ENCODE measurements around the gene TSNAX. TPM values are rescaled to one million over a fixed set of nuclear protein-coding genes. Genes with fewer than 3 reads are reported as not detected.

The TSNAX gene
- polyA plus RNA-seq, 4 donors = 16.2 to 36.7 (median 18.2) TPM

DNA sequence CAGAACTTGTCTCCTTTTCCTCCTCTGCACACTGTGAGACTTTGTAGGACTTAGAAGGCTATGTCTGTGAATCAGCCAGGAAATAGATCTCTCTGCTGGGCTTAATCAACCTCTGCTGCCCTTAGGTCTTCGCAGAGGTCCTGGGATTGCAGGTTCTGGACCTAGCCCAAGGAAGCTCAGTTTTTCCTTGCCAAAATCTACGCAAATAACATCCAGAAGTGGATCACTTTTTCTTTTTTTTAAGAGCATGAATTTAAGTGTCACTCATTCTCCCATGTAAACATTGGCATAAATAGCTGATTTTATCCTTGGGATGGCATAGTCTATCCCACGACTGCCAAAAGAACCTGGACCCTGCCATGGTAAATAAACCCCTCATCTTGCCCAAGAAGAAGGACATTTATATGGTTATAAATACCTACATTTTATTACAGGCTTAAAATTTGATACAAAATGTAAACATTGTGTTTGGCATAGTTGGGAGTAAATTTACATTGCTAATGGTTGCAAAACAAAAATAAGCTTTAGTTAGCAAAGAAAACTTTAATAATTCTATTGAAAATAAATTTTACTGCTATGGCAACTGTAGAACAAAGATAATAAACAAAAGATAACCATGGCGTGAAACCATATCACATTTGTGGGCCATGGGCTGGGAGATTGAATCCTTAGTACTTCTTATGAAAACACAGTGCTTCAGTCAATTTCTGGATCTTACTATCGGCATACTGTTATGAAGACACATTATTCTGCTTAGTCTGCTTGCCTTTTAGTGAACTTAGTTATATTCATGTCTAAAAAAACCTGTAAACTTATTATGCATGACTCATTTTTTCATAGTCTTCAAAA lies 73.6 kb downstream of the TSNAX start:
- H3K4me3 ChIP-seq (ENCODE audit: low read depth in 1 of 3, low read length in 3 of 3) = no peak overlapping the region
- DNase-seq (no peak), FAIRE-seq (no peak)
- H3K4me1 ChIP-seq (ENCODE audit: control insufficient read depth in 3 of 3, insufficient read depth in 2 of 3, low read depth in 1 of 3, low read length in 2 of 3) = no peaks in the 10 kb centered on the region
- 41 to 49% (median 45%) methylated on average over 5 of the region's 5 CpGs for WGBS, 3 donors
- H3K27me3 ChIP-seq (ENCODE audit: control insufficient read depth in 3 of 3, insufficient read depth in 3 of 3, low read length in 3 of 3) = no peaks in the 10 kb centered on the region
- H3K36me3 ChIP-seq (ENCODE audit: control insufficient read depth in 3 of 3, insufficient read depth in 2 of 3, low read depth in 1 of 3, low read length in 3 of 3) = no peaks in the 10 kb centered on the region
- no peaks in the 10 kb centered on the region for H3K9me3 ChIP-seq (ENCODE audit: control insufficient read depth in 2 of 2, insufficient read depth in 1 of 2, low read depth in 1 of 2, low read length in 1 of 2)
- H3K27ac ChIP-seq (ENCODE audit: low read depth in 1 of 3, low read length in 2 of 3) = no peak overlapping the region

DNA sequence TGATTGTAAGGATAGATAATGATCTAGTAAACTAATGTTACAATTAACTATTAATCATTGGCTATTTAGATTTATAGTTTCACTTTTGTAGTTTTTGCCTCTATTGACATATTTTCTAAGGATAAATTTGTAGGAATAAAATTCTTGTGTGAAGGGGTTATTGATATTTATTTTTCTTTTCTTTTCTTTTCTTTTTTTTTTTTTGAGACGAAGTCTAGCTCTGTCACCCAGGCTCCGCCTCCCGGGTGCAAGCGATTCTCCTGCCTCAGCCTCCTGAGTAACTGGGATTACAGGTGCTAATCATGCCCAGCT lies 74.2 kb downstream of the TSNAX start:
- no peak overlapping the region for H3K27ac ChIP-seq (ENCODE audit: low read depth in 1 of 3, low read length in 2 of 3)
- H3K4me1 ChIP-seq (ENCODE audit: control insufficient read depth in 3 of 3, insufficient read depth in 2 of 3, low read depth in 1 of 3, low read length in 2 of 3) = no peaks in the 10 kb centered on the region
- DNase-seq = no peak
- H3K36me3 ChIP-seq (ENCODE audit: control insufficient read depth in 3 of 3, insufficient read depth in 2 of 3, low read depth in 1 of 3, low read length in 3 of 3) = no peaks in the 10 kb centered on the region
- no peaks in the 10 kb centered on the region for H3K27me3 ChIP-seq (ENCODE audit: control insufficient read depth in 3 of 3, insufficient read depth in 3 of 3, low read length in 3 of 3)
- no peak for FAIRE-seq
- WGBS, 3 donors = 66 to 80% (median 77%) methylated on average over 4 of the region's 4 CpGs
- peak overlapping the region in 1 of 3 donors; percentile 2 for H3K4me3 ChIP-seq (ENCODE audit: low read depth in 1 of 3, low read length in 3 of 3)
- no peaks in the 10 kb centered on the region for H3K9me3 ChIP-seq (ENCODE audit: control insufficient read depth in 2 of 2, insufficient read depth in 1 of 2, low read depth in 1 of 2, low read length in 1 of 2)

DNA sequence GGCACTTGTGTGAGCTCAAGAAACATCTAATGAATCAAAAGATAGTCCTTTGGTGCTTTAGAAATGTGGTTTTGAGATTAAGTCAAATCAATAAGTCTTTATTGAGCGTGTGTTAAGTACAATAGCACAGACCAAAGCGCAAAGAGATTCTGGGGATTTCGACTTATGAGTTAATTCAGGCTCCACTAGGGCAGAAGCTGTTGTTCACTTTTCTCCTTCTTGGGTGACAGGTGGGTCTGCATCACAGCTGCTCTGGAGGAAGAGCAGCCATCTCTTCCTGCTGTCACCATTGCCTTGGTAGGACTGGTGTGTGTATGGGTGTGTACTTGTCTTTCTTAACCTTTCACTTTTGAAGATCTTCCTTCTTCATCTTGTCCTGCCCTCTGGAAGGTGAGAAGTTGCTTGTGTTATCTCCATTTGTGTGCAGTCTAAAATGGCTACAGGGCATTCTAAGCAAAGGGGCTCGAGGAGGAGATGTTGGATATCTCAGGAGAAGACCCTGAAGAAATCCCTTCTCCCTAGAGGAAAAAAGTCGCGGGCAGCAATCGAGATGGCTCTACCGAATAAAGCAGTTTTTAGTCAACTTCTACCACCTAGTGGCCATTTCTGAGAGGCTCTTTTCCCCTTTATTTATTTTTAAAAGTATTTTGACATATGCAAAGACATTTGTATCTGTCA lies 75.3 kb downstream of the TSNAX start:
- Histone ChIP-seq H3K4me1 (ENCODE audit: control insufficient read depth in 3 of 3, insufficient read depth in 2 of 3, low read depth in 1 of 3, low read length in 2 of 3) (no peaks in the 10 kb centered on the region), H3K36me3 (ENCODE audit: control insufficient read depth in 3 of 3, insufficient read depth in 2 of 3, low read depth in 1 of 3, low read length in 3 of 3) (no peaks in the 10 kb centered on the region), H3K4me3 (ENCODE audit: low read depth in 1 of 3, low read length in 3 of 3) (peak overlapping the region; percentile 32 to 60 (median 36)), H3K27me3 (ENCODE audit: control insufficient read depth in 3 of 3, insufficient read depth in 3 of 3, low read length in 3 of 3) (no peaks in the 10 kb centered on the region), H3K27ac (ENCODE audit: low read depth in 1 of 3, low read length in 2 of 3) (peak overlapping the region in 2 of 3 donors; percentile 26 to 55), H3K9me3 (ENCODE audit: control insufficient read depth in 2 of 2, insufficient read depth in 1 of 2, low read depth in 1 of 2, low read length in 1 of 2) (no peaks in the 10 kb centered on the region)
- FAIRE-seq (no peak), DNase-seq (peak; percentile 71 to 73)
- 2 to 22% (median 6%) methylated on average over 8 of the region's 8 CpGs for WGBS, 3 donors

DNA sequence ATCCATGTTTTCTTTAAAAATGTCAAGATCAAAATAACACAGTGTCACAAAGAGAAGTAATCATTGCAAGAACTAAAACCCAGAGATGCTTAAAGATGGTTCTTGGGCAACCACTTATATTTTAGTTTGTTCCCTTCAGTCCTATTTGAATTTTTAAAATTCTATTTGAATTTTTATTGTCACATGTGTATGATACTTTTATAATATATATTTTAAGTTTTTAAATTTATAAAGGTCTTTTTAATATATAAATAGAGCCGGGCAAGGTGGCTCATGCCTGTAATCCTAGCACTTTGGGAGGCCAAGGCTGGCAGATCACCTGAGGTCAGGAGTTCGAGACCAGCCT lies 75.8 kb downstream of the TSNAX start:
- FAIRE-seq (no peak), DNase-seq (no peak)
- no peak overlapping the region for H3K4me3 ChIP-seq (ENCODE audit: low read depth in 1 of 3, low read length in 3 of 3)
- H3K9me3 ChIP-seq (ENCODE audit: control insufficient read depth in 2 of 2, insufficient read depth in 1 of 2, low read depth in 1 of 2, low read length in 1 of 2) = no peaks in the 10 kb centered on the region
- no peaks in the 10 kb centered on the region for H3K27me3 ChIP-seq (ENCODE audit: control insufficient read depth in 3 of 3, insufficient read depth in 3 of 3, low read length in 3 of 3)
- WGBS, 3 donors = 66 to 76% (median 67%) methylated on average over 2 of the region's 2 CpGs
- no peaks in the 10 kb centered on the region for H3K36me3 ChIP-seq (ENCODE audit: control insufficient read depth in 3 of 3, insufficient read depth in 2 of 3, low read depth in 1 of 3, low read length in 3 of 3)
- no peak overlapping the region for H3K27ac ChIP-seq (ENCODE audit: low read depth in 1 of 3, low read length in 2 of 3)
- no peaks in the 10 kb centered on the region for H3K4me1 ChIP-seq (ENCODE audit: control insufficient read depth in 3 of 3, insufficient read depth in 2 of 3, low read depth in 1 of 3, low read length in 2 of 3)

DNA sequence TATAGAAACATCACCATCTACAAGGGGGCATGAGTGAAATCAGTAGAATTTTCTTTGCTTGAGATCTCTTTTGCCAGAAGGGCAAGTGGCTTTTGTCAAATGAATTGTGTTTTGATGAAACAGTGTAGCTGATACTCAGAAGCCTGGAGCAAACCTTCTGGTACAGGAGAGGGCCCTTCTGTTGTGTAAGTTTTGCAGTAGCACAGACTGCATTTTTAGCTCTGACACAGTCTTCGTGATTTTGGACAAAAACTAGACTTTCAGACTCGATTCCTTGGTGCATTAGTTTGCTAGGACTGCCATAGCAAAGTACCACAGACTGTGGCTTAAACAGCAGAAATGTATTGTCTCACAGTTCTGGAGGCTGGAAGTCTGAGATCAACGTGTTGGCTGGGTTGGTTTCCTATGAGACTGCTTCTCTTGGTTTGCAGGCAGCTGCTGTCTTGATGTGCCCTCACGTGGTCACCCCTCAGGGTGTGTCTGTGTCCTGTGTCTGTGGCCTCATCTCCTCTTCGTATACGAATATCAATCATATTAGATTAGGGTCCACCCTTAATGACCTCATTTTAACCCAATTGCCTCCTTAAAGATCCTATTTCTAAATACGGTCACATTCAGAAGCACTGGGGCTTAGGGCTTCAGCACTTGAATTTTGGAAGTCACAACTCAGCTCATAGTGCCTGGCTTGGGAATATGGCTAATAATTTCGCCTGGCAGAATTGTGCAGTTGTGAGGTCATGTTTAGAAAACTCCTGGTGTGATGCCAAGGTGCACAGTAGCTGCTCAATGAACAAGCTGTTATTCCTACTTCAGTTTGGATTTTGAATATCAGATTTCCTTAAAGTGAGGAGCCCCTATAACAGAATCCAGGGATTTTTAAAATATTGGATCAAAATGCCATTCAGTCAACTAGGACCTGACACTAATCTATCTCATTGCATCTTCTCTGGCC lies 77.0 kb downstream of the TSNAX start:
- Histone ChIP-seq H3K4me3 (ENCODE audit: low read depth in 1 of 3, low read length in 3 of 3) (no peak overlapping the region), H3K36me3 (ENCODE audit: control insufficient read depth in 3 of 3, insufficient read depth in 2 of 3, low read depth in 1 of 3, low read length in 3 of 3) (no peaks in the 10 kb centered on the region), H3K27me3 (ENCODE audit: control insufficient read depth in 3 of 3, insufficient read depth in 3 of 3, low read length in 3 of 3) (no peaks in the 10 kb centered on the region), H3K27ac (ENCODE audit: low read depth in 1 of 3, low read length in 2 of 3) (no peak overlapping the region), H3K9me3 (ENCODE audit: control insufficient read depth in 2 of 2, insufficient read depth in 1 of 2, low read depth in 1 of 2, low read length in 1 of 2) (no peaks in the 10 kb centered on the region), H3K4me1 (ENCODE audit: control insufficient read depth in 3 of 3, insufficient read depth in 2 of 3, low read depth in 1 of 3, low read length in 2 of 3) (no peaks in the 10 kb centered on the region)
- DNase-seq (no peak), FAIRE-seq (no peak)
- WGBS, 3 donors = 50 to 56% (median 51%) methylated on average over 8 of the region's 8 CpGs

DNA sequence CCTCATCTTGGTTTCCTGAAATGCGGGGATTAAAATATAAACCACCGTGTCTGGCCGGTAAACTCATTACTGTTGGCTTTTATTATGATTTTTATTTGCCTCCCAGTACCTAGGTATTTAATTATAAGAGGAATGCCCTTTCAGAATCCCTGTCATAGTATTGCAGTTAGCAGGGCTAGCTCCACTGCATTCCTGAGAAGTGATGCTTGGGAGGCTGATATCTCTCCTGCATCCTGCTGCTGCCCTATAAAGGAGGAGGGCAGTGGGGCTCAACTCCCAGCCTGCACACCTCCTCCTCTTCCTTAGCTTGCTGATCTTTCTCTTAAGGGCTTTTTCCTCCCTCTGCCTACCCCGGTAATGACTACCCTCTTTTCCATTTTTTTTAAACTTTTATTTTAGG lies 78.2 kb downstream of the TSNAX start:
- WGBS, 3 donors = 60 to 83% (median 76%) methylated on average over 4 of the region's 4 CpGs
- Histone ChIP-seq H3K27me3 (ENCODE audit: control insufficient read depth in 3 of 3, insufficient read depth in 3 of 3, low read length in 3 of 3) (no peaks in the 10 kb centered on the region), H3K4me3 (ENCODE audit: low read depth in 1 of 3, low read length in 3 of 3) (no peak overlapping the region), H3K4me1 (ENCODE audit: control insufficient read depth in 3 of 3, insufficient read depth in 2 of 3, low read depth in 1 of 3, low read length in 2 of 3) (no peaks in the 10 kb centered on the region), H3K9me3 (ENCODE audit: control insufficient read depth in 2 of 2, insufficient read depth in 1 of 2, low read depth in 1 of 2, low read length in 1 of 2) (no peaks in the 10 kb centered on the region), H3K27ac (ENCODE audit: low read depth in 1 of 3, low read length in 2 of 3) (no peak overlapping the region), H3K36me3 (ENCODE audit: control insufficient read depth in 3 of 3, insufficient read depth in 2 of 3, low read depth in 1 of 3, low read length in 3 of 3) (no peaks in the 10 kb centered on the region)
- FAIRE-seq (no peak), DNase-seq (no peak)

DNA sequence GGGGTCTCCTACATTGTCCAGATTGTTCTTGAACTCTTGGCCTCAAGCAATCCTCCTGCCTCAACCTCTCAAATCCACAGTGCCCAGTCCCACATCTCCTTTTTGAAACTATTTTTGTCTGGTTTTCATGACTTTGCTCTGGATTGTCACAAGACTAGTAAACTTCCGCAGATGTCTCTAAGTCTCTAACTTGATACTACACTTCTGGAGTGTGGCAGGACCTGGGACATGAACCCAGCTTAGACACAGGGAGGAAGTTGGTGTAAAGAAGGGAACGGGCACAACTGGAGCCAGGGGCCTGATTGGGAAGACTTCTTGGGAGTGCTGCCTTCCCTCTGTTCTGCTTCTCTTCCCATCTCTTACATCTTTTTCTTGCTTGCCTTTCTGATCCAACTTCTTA lies 81.9 kb downstream of the TSNAX start:
- Histone ChIP-seq H3K27ac (ENCODE audit: low read depth in 1 of 3, low read length in 2 of 3) (no peak overlapping the region), H3K9me3 (ENCODE audit: control insufficient read depth in 2 of 2, insufficient read depth in 1 of 2, low read depth in 1 of 2, low read length in 1 of 2) (no peaks in the 10 kb centered on the region), H3K4me1 (ENCODE audit: control insufficient read depth in 3 of 3, insufficient read depth in 2 of 3, low read depth in 1 of 3, low read length in 2 of 3) (no peaks in the 10 kb centered on the region), H3K36me3 (ENCODE audit: control insufficient read depth in 3 of 3, insufficient read depth in 2 of 3, low read depth in 1 of 3, low read length in 3 of 3) (no peaks in the 10 kb centered on the region), H3K4me3 (ENCODE audit: low read depth in 1 of 3, low read length in 3 of 3) (no peak overlapping the region), H3K27me3 (ENCODE audit: control insufficient read depth in 3 of 3, insufficient read depth in 3 of 3, low read length in 3 of 3) (peaks cover 0 to 3% (median 0%) of the 10 kb centered on the region in 3 donors)
- no peak for FAIRE-seq
- 89 to 98% (median 92%) methylated on average over 2 of the region's 2 CpGs for WGBS, 3 donors
- no peak for DNase-seq

DNA sequence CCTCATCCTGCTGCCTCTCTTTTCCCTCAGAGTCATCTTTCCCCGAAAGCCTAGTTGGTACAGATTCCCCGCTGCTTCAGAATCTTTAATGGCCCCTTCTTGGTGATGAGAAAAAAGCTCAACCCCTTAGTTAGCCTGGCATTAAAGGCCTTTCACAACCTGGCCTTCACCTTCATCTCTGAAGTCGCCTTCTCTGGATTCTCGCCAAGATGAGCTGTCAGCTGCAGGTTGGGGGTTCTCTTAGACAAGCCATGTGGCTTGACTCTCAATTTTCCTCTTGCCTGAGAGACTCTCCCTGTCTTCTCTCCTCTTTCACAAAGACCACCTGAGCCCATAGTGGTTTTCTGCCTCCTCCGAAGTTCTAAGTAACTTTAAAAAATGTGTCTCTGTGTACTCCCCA lies 82.6 kb downstream of the TSNAX start:
- no peaks in the 10 kb centered on the region for H3K4me1 ChIP-seq (ENCODE audit: control insufficient read depth in 3 of 3, insufficient read depth in 2 of 3, low read depth in 1 of 3, low read length in 2 of 3)
- WGBS, 3 donors = 81 to 83% (median 83%) methylated on average over 5 of the region's 5 CpGs
- H3K36me3 ChIP-seq (ENCODE audit: control insufficient read depth in 3 of 3, insufficient read depth in 2 of 3, low read depth in 1 of 3, low read length in 3 of 3) = no peaks in the 10 kb centered on the region
- H3K27ac ChIP-seq (ENCODE audit: low read depth in 1 of 3, low read length in 2 of 3) = no peak overlapping the region
- no peak overlapping the region for H3K4me3 ChIP-seq (ENCODE audit: low read depth in 1 of 3, low read length in 3 of 3)
- FAIRE-seq (no peak), DNase-seq (no peak)
- H3K9me3 ChIP-seq (ENCODE audit: control insufficient read depth in 2 of 2, insufficient read depth in 1 of 2, low read depth in 1 of 2, low read length in 1 of 2) = no peaks in the 10 kb centered on the region
- H3K27me3 ChIP-seq (ENCODE audit: control insufficient read depth in 3 of 3, insufficient read depth in 3 of 3, low read length in 3 of 3) = peaks cover 0 to 3% (median 0%) of the 10 kb centered on the region in 3 donors

All from small intestine (tissue), 7 donors.